Measurements from ENCODE around the gene ASXL1.
"Not testable (repeated sequence)": the region's sequence is repeated elsewhere in the genome, so short reads cannot be mapped to it uniquely, and the experiment has no call there.

ASXL1 gene

GRCh38 chr20:32362901-32363364 is 4.8 kb downstream of the ASXL1 start:
- no peak for DNase-seq (ENCODE audit: low read depth)

- no peak for DNase-seq (ENCODE audit: low read depth)
Measured at GRCh38 chr20:32363492-32363891, 5.4 kb downstream of the ASXL1 start.

DNA sequence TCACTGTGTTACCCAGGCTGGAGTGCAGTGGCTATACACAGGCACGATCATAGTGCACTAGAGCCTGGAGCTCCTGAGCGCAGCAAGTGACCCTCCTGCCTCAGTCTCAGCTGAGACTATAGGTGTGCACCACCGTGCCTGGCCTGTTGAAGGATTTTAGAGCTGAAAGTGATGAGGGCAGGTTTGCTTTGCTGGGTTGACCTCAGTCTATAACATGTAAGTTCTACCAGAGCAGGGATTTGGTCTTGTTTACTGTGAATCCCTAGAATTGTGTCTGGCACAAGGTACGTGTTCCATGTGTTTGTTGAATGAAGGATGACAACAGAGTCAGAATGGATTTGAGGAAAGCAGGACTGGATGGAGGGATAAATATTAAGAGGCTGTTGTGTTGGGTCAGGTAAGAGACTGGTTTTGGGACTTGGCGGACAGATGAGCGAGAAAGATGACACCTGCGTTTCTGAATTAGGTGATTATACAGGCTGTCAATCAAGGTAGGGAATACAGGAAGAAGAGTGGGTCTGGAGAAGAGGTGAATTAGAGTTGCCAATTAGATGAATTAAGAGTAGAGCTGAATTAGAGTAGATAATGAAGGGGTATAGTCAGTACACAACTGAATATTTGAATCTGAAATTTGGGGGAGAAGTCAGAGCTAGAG is 6.5 kb downstream of the ASXL1 start:
- no peak for DNase-seq (ENCODE audit: low read depth)

GRCh38 chr20:32365564-32365963 is 7.4 kb downstream of the ASXL1 start:
- no peak for DNase-seq (ENCODE audit: low read depth)

DNA sequence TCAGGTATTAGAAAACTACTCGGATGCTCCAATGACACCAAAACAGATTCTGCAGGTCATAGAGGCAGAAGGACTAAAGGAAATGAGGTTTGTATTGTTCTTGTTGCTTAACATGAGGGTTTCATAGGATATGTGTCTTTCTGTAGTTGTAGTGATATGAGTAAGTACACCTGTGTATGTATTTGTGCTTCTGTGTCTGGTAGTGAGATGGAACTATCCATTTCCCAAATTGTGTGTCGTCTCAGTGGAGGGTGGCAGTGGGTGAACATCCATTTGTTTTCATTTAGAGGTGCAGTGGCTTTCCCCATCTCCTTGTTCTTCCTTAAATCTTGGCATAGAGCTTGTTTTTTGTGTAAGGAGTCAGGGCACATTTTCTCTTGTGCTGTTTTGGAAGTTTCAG is 8.2 kb downstream of the ASXL1 start:
- no peak for DNase-seq (ENCODE audit: low read depth)

GRCh38 chr20:32368323-32368722 is 10.2 kb downstream of the ASXL1 start:
- no peak for DNase-seq (ENCODE audit: low read depth)

GRCh38 chr20:32368925-32369324 is 10.8 kb downstream of the ASXL1 start:
- DNase-seq (ENCODE audit: low read depth): no peak

GRCh38 chr20:32370897-32371296 is 12.8 kb downstream of the ASXL1 start:
- DNase-seq (ENCODE audit: low read depth): no peak

DNA sequence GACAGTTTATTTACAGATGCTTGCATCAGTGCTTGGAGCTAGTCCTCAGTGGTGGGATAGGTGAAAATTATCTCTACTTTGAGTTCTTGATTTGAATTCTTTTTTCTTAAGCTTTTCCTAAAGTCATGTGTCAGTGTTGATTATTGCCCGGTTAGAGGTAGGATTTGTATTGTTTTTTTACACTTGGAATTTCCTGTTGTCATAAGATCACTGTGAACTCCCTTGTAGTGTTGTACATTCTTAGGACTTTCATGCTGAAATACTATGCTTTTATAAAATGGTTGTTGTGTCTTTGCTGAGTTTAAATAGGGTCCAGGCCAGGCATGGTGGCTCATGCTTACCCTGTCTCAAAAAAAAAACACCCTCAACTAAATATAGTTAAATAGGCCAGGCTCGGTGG is 20.3 kb downstream of the ASXL1 start:
- DNase-seq (ENCODE audit: low read depth): no peak

DNA sequence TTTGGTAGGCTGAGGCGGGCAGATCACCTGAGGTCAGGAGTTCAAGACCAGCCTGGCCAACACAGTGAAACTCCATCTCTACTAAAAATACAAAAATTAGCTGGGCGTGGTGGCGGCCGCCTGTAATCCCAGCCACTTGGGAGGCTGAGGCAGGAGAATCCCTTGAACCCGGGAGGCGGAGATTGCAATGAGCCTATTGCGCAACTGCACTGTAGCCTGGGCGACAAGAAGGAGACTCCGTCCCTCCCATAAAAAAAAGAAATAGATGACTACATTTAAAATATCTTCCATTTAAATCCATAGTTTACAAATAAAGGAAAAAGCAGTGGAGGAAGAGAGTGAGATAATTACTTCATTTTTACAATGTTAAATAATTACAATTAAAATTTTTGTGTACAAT is 21.9 kb downstream of the ASXL1 start:
- DNase-seq (ENCODE audit: low read depth): not testable (repeated sequence)

- no peak for DNase-seq (ENCODE audit: low read depth)
Measured at GRCh38 chr20:32380745-32381144, 22.6 kb downstream of the ASXL1 start.

GRCh38 chr20:32382102-32382950 is 24.2 kb downstream of the ASXL1 start:
- no peak for DNase-seq (ENCODE audit: low read depth)

GRCh38 chr20:32383441-32383840 is 25.3 kb downstream of the ASXL1 start:
- not testable (repeated sequence) for DNase-seq (ENCODE audit: low read depth)

- DNase-seq (ENCODE audit: low read depth): no peak
Measured at GRCh38 chr20:32385541-32385940, 27.4 kb downstream of the ASXL1 start.

DNA sequence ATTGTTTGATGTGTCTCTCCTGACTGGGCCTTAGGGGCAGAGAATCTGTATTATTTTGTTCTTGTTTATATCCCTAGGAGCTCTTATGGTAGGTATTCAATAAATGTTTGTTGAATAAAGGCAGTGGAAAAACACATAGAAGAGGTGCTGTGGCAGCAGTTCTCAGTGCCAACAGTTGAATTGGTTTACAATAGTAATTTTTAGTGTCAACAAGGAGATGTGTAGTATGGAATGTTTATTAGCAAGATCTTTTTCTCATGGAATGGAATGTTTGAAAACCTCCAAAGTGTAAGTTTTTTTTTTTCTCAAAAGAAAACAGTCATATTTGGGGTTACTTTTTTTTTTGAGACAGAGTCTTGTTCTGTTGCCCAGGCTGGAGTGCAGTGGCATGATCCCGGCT is 28.0 kb downstream of the ASXL1 start:
- no peak for DNase-seq (ENCODE audit: low read depth)

- DNase-seq (ENCODE audit: low read depth): no peak
Measured at GRCh38 chr20:32387252-32387651, 29.1 kb downstream of the ASXL1 start.

GRCh38 chr20:32391003-32391402 is 32.9 kb downstream of the ASXL1 start:
- DNase-seq (ENCODE audit: low read depth): no peak

- no peak for DNase-seq (ENCODE audit: low read depth)
Measured at GRCh38 chr20:32395066-32395465, 36.9 kb downstream of the ASXL1 start.

DNA sequence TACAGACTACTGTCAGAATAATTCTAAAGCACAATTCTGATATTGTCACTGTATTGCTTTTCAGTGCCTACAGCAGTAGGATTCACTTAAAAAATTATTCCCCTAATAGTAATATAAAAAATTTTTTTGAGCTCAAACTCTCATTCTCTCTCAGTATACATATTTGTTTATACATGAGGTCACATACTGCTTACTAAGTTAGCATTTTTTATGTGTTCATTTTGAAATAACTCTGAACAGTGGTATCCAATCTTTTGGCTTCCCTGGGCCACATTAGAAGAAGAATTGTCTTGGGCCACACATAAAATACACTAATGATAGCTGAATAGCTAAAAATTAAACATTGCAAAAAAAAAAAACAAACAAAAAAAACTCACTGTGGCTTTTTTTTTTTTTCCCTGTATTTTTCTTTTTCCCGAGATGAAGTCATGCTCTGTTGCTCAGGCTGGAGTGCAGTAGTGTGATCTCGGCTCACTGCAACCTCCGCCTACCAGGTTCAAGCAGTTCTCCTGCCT is 38.6 kb downstream of the ASXL1 start:
- no peak for DNase-seq (ENCODE audit: low read depth)

- no peak for DNase-seq (ENCODE audit: low read depth)
Measured at GRCh38 chr20:32397567-32398084, 39.5 kb downstream of the ASXL1 start.

DNA sequence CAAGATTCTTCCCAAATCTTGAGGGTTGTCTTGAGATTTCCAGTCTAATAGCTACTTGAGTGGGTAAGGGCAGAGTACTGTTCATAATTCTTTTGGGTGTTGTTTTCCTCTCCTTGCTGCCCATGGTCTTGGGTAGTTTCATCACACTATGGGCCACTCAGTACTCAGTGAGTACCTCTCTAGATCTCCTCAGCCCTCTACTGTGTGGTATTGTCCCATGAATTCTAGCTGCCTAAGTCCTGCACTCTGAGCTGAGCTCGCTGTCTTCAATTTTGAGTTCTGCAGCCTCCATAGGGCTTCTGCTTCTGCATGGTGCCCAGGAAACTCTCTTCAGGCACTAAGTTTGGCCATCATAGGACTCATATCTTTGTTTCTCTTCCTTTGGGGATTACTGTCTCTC is 42.3 kb downstream of the ASXL1 start:
- DNase-seq (ENCODE audit: low read depth): no peak

GRCh38 chr20:32404017-32404416 is 45.9 kb downstream of the ASXL1 start:
- no peak for DNase-seq (ENCODE audit: low read depth)

DNA sequence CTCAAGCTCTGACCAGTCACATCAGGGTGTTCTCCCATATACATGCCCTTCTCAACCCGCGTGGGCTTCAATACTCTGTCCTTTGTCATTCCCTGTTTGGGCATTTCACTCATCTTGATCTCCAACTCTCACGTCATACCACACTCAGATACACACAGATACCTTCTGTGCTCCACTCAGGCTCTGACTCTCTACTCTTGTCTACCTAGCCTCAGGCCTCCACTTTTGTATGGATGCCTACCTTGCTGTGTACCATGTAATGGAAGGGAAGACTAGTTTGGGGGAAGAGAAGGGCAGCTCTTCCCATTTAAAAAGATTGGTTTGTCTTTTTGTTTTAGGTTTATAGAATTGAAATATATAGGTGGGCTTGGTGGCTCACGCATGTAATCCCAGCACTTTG is 48.6 kb downstream of the ASXL1 start:
- no peak for DNase-seq (ENCODE audit: low read depth)

Measured in stimulated activated CD8-positive, alpha-beta memory T cell treated with anti-CD3 and anti-CD28 coated beads, Interleukin-7, amount 100 ng/mL, for 24 hours (primary cell).